Measurements from ENCODE around the gene CLCN6. TPM values are rescaled to one million over a fixed set of nuclear protein-coding genes. Genes with fewer than 3 reads are reported as not detected.

The CLCN6 gene
- total and polyA plus RNA-seq, 8 donors = 17.2 to 43.4 (median 20.7) TPM

- DNase-seq (no peak), ATAC-seq (no peak)
- Histone ChIP-seq H3K9me3 (no peaks in the 10 kb centered on the region), H3K4me1 (peaks cover 0 to 12% of the 10 kb centered on the region in 2 donors), H3K4me3 (no peak overlapping the region), H3K27me3 (no peaks in the 10 kb centered on the region), H3K36me3 (peaks cover 0 to 100% of the 10 kb centered on the region in 2 donors), H3K27ac (no peak overlapping the region)
- TF ChIP-seq, protein P1, sequence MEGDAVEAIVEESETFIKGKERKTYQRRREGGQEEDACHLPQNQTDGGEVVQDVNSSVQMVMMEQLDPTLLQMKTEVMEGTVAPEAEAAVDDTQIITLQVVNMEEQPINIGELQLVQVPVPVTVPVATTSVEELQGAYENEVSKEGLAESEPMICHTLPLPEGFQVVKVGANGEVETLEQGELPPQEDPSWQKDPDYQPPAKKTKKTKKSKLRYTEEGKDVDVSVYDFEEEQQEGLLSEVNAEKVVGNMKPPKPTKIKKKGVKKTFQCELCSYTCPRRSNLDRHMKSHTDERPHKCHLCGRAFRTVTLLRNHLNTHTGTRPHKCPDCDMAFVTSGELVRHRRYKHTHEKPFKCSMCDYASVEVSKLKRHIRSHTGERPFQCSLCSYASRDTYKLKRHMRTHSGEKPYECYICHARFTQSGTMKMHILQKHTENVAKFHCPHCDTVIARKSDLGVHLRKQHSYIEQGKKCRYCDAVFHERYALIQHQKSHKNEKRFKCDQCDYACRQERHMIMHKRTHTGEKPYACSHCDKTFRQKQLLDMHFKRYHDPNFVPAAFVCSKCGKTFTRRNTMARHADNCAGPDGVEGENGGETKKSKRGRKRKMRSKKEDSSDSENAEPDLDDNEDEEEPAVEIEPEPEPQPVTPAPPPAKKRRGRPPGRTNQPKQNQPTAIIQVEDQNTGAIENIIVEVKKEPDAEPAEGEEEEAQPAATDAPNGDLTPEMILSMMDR (IDR thresholded peaks at IDR 0.05) = no peak
- intact Hi-C loops (cut with DNase I) = loop anchor here in 1 of 2 donors (5.0 kb wide), 1 partner anchor 55 kb away; no protein-coding TSS in a partner anchor
Measured at GRCh38 chr1:11836955-11837766, 31.2 kb downstream of the CLCN6 start.

GRCh38 chr1:11837767-11838348 is 31.9 kb downstream of the CLCN6 start:
- H3K27ac ChIP-seq = no peak overlapping the region
- H3K27me3 ChIP-seq = no peaks in the 10 kb centered on the region
- peak; percentile 8 for ATAC-seq
- no peak overlapping the region for H3K4me3 ChIP-seq
- TF ChIP-seq, protein P1 (IDR thresholded peaks at IDR 0.05) = no peak
- intact Hi-C loops (cut with DNase I) = loop anchor here in 1 of 2 donors (5.0 kb wide), 1 partner anchor 54 kb away; no protein-coding TSS in a partner anchor
- peaks cover 0 to 100% of the 10 kb centered on the region in 2 donors for H3K36me3 ChIP-seq
- H3K9me3 ChIP-seq = no peaks in the 10 kb centered on the region
- no peak for DNase-seq
- H3K4me1 ChIP-seq = peaks cover 0 to 19% of the 10 kb centered on the region in 2 donors

- Histone ChIP-seq H3K9me3 (no peaks in the 10 kb centered on the region), H3K4me3 (no peak overlapping the region), H3K27me3 (no peaks in the 10 kb centered on the region), H3K4me1 (peaks cover 0 to 26% of the 10 kb centered on the region in 2 donors), H3K36me3 (peaks cover 0 to 95% of the 10 kb centered on the region in 2 donors), H3K27ac (no peak overlapping the region)
- peak; percentile 43 to 94 (median 76) for DNase-seq
- ATAC-seq = peak; percentile 90
- intact Hi-C loops (cut with DNase I) = loop anchor here in 1 of 2 donors (5.0 kb wide), 1 partner anchor 54 kb away; no protein-coding TSS in a partner anchor
- TF ChIP-seq, protein P1 (IDR thresholded peaks at IDR 0.05) = peak; percentile 90 to 94
Measured at GRCh38 chr1:11838349-11839272, 32.6 kb downstream of the CLCN6 start.

GRCh38 chr1:11839727-11840705 is 34.0 kb downstream of the CLCN6 start:
- Histone ChIP-seq H3K36me3 (peaks cover 0 to 95% of the 10 kb centered on the region in 2 donors), H3K4me3 (no peak overlapping the region), H3K4me1 (peaks cover 0 to 28% of the 10 kb centered on the region in 2 donors), H3K9me3 (no peaks in the 10 kb centered on the region), H3K27ac (no peak overlapping the region), H3K27me3 (no peaks in the 10 kb centered on the region)
- TF ChIP-seq, protein P1 (IDR thresholded peaks at IDR 0.05) = no peak
- intact Hi-C loops (cut with DNase I) = loop anchor here (5.0 to 10.0 kb wide), 3 partner anchors 52 to 135 kb away; no protein-coding TSS in a partner anchor
- no peak for ATAC-seq
- no peak for DNase-seq
